Fibroblast of lung (primary cell): ENCODE data around the gene LTBP2. TPM values are rescaled to one million over a fixed set of nuclear protein-coding genes. Genes with fewer than 3 reads are reported as not detected.

Experiments used
- DNase-seq, 2 donors: peaks; one replicate each; pipeline versions ENCODE4 v3.0.0 to v3.0.0-alpha.2; 2010; ENCODE audit warnings: low read depth in 2 of 2
- H2AFZ ChIP-seq: 2 replicates; pipeline ENCODE4 v1.5.1; 2012; ENCODE audit warnings: low read length, control low read depth, inconsistent platforms
- H3K27ac ChIP-seq: 2 replicates; pipeline ENCODE4 v1.5.1; 2011; ENCODE audit warnings: low read length, control low read depth; ENCODE audit not compliant: insufficient read depth
- H3K27me3 ChIP-seq: 2 replicates; pipeline ENCODE4 v1.5.1; 2011; ENCODE audit warnings: mild to moderate bottlenecking, low read length; ENCODE audit not compliant: control insufficient read depth, insufficient read depth
- H3K36me3 ChIP-seq: 2 replicates; pipeline ENCODE4 v1.5.1; 2011; ENCODE audit warnings: low read length; ENCODE audit not compliant: control insufficient read depth, insufficient read depth
- H3K4me1 ChIP-seq: 2 replicates; pipeline ENCODE4 v1.5.1; 2011; ENCODE audit warnings: low read length; ENCODE audit not compliant: control insufficient read depth, insufficient read depth; ENCODE audit errors: extremely low read depth
- H3K4me2 ChIP-seq: 2 replicates; pipeline ENCODE4 v1.5.1; 2011; ENCODE audit warnings: low read length, control low read depth; ENCODE audit not compliant: insufficient read depth; ENCODE audit errors: extremely low read depth
- H3K4me3 ChIP-seq, 4 experiments: fragments of 200-600 bp in 1 of 4; sonication (generic) in 1 of 4; replicated peaks in 1 of 4; 2 replicates each; pipeline ENCODE4 v1.5.1; 2011 to 2016; ENCODE audit warnings: low read length in 4 of 4, low read depth in 3 of 4, mild to moderate bottlenecking in 3 of 4, control low read depth in 2 of 4, inconsistent platforms in 1 of 4, mixed read lengths in 1 of 4; ENCODE audit not compliant: insufficient read depth in 1 of 4; ENCODE audit errors: control extremely low read depth in 1 of 4
- H3K79me2 ChIP-seq: 2 replicates; pipeline ENCODE4 v1.5.1; 2012; ENCODE audit warnings: mild to moderate bottlenecking, low read length, inconsistent platforms; ENCODE audit not compliant: control insufficient read depth, insufficient read depth
- H3K9ac ChIP-seq: 2 replicates; pipeline ENCODE4 v1.5.1; 2011; ENCODE audit warnings: mild to moderate bottlenecking, low read length, control low read depth; ENCODE audit not compliant: insufficient read depth
- H3K9me3 ChIP-seq: 2 replicates; pipeline ENCODE4 v1.5.1; 2012; ENCODE audit warnings: low read depth, low read length; ENCODE audit not compliant: control insufficient read depth, insufficient read depth
- H4K20me1 ChIP-seq: 2 replicates; pipeline ENCODE4 v1.5.1; 2011; ENCODE audit warnings: low read length; ENCODE audit not compliant: control insufficient read depth, insufficient read depth; ENCODE audit errors: extremely low read depth
- EZH2 ChIP-seq: IDR thresholded peaks from 2 replicates; pipeline ENCODE4 v1.5.1; 2012; ENCODE audit warnings: low read length, control low read depth, mild to moderate bottlenecking; ENCODE audit errors: missing control alignments
- polyA plus RNA-seq, 2 donors: library from polyadenylated mRNA; depleted of rRNA in 1 of 2; stranded (reverse) in 1 of 2; unstranded in 1 of 2; fragments of >200 nt; gene quantifications; 2 replicates each; pipeline ENCODE4 v1.2.1, GENCODE V29; 2011 to 2012; ENCODE audit warnings: missing spikeins in 1 of 2
- total RNA-seq: library from RNA; depleted of rRNA; stranded (reverse); fragments of >200 nt; gene quantifications from 2 replicates; pipeline ENCODE4 v1.2.1, GENCODE V29; 2014
- TF ChIP-seq, protein P1 (sequence below), 2 donors: IDR thresholded peaks in 1 of 2; conservative IDR thresholded peaks in 1 of 2; 1 replicate in 1 of 2; 2 replicates in 1 of 2; pipeline ENCODE4 v1.5.1; 2011 to 2012; ENCODE audit warnings: low read length in 2 of 2, control low read depth in 1 of 2, inconsistent platforms in 1 of 2, low read depth in 1 of 2, mild to moderate bottlenecking in 1 of 2

Gene LTBP2
- total and polyA plus RNA-seq, 2 donors (not counting 1 experiment from before 2014, with no cell fraction given): 108 to 514 TPM

DNA sequence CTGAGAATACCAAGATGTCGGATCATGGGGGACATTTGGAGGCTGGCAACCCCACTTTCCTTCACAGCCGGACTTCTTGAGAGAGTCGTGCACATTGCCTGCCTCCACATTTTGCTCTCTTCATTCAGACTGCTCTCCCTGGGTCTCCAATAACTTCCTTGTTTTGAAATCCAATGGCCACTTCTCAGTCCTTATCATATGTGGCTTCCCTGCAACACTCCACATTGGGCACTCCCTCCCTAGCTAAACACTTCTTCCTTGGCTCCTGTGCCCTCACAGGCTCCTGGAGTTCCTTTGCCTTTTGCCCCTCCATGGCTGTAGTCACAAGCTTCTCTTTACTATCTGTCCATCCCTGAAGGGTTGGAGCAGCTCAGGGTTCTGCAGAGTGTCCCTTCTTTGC lies 149.0 kb downstream of the LTBP2 start:
- H3K4me2 ChIP-seq: no peak overlapping the region
- H3K79me2 ChIP-seq: no peaks in the 10 kb centered on the region
- no peak overlapping the region for H3K4me3 ChIP-seq
- no peak overlapping the region for H3K27ac ChIP-seq
- H3K27me3 ChIP-seq: peaks cover 9% of the 10 kb centered on the region
- H3K9me3 ChIP-seq: no peaks in the 10 kb centered on the region
- TF ChIP-seq, protein P1, sequence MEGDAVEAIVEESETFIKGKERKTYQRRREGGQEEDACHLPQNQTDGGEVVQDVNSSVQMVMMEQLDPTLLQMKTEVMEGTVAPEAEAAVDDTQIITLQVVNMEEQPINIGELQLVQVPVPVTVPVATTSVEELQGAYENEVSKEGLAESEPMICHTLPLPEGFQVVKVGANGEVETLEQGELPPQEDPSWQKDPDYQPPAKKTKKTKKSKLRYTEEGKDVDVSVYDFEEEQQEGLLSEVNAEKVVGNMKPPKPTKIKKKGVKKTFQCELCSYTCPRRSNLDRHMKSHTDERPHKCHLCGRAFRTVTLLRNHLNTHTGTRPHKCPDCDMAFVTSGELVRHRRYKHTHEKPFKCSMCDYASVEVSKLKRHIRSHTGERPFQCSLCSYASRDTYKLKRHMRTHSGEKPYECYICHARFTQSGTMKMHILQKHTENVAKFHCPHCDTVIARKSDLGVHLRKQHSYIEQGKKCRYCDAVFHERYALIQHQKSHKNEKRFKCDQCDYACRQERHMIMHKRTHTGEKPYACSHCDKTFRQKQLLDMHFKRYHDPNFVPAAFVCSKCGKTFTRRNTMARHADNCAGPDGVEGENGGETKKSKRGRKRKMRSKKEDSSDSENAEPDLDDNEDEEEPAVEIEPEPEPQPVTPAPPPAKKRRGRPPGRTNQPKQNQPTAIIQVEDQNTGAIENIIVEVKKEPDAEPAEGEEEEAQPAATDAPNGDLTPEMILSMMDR (conservative IDR thresholded peaks at IDR 0.05 in 1 of 2, IDR thresholded peaks at IDR 0.05 in 1 of 2; ENCODE audit: low read depth in 1 of 2, low read length in 2 of 2): no peak
- no peak for TF ChIP-seq EZH2
- H3K9ac ChIP-seq: no peak overlapping the region
- H3K4me1 ChIP-seq: no peaks in the 10 kb centered on the region
- DNase-seq: no peak
- H4K20me1 ChIP-seq: no peaks in the 10 kb centered on the region
- H2AFZ ChIP-seq: no peak overlapping the region
- H3K36me3 ChIP-seq: no peaks in the 10 kb centered on the region

DNA sequence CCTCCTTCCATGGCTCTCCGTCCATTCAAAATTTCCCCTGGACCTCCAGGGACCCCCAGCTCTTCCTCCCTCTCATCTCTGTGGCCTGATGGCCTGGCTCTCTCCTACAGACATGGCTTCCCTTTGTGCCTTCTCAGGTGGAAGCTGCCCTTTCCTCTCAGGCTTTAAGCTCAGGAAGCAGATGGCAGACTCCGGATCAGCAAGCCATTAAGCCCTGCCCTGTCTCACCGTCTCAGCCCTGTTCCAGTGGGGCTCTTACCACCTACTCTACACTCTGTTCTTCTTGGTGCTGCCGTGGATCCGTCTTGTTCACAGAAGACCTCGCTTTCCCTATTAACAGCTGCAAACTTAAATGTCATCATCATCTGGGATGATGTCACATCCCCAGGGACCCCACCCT lies 152.1 kb downstream of the LTBP2 start:
- peaks cover 11% of the 10 kb centered on the region for H3K27me3 ChIP-seq
- no peak overlapping the region for H3K9ac ChIP-seq
- no peak overlapping the region for H3K27ac ChIP-seq
- DNase-seq: no peak
- no peaks in the 10 kb centered on the region for H3K79me2 ChIP-seq
- H3K4me2 ChIP-seq: no peak overlapping the region
- no peak overlapping the region for H3K4me3 ChIP-seq
- H4K20me1 ChIP-seq: no peaks in the 10 kb centered on the region
- H3K36me3 ChIP-seq: no peaks in the 10 kb centered on the region
- H2AFZ ChIP-seq: no peak overlapping the region
- no peaks in the 10 kb centered on the region for H3K4me1 ChIP-seq
- no peaks in the 10 kb centered on the region for H3K9me3 ChIP-seq
- no peak for TF ChIP-seq EZH2
- TF ChIP-seq, protein P1 (conservative IDR thresholded peaks at IDR 0.05 in 1 of 2, IDR thresholded peaks at IDR 0.05 in 1 of 2; ENCODE audit: low read depth in 1 of 2, low read length in 2 of 2): no peak

DNA sequence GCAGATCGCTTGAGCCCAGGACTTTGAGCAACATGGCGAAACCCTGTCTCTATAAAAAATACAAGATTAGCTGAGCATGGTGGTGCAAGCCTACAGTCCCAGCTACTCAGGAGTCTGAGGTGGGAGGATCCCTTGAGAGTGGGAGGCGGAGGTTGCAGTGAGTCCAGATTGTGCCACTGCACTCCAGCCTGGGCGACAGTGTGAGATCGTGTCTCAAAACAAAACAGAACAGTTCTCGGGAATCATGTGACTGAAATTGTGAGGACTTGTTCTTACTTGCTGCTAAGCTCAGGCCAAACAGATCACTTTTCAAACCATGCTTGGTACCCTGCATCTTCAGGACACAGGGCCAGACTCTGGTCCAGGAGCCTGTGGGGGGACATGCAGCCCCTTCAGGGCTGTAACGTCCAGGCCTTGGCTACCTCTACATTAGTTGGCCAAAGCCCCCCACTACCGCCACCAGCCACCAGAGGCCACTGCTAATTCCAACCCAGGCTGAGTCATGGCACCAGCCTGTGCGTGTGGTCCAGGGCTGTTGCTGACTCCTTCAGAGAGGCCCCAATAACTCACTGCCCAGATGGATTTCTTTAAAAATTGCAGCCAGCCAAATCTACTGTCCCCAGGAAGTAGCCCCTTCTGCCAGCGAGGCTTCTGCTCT lies 152.6 kb downstream of the LTBP2 start:
- no peak overlapping the region for H3K4me3 ChIP-seq
- no peaks in the 10 kb centered on the region for H3K36me3 ChIP-seq
- peaks cover 12% of the 10 kb centered on the region for H3K27me3 ChIP-seq
- H2AFZ ChIP-seq: no peak overlapping the region
- H4K20me1 ChIP-seq: no peaks in the 10 kb centered on the region
- H3K27ac ChIP-seq: no peak overlapping the region
- no peak overlapping the region for H3K4me2 ChIP-seq
- no peaks in the 10 kb centered on the region for H3K9me3 ChIP-seq
- DNase-seq: peak; percentile 51 to 55
- H3K9ac ChIP-seq: no peak overlapping the region
- TF ChIP-seq, protein P1 (conservative IDR thresholded peaks at IDR 0.05 in 1 of 2, IDR thresholded peaks at IDR 0.05 in 1 of 2; ENCODE audit: low read depth in 1 of 2, low read length in 2 of 2): peak; percentile 55 to 76
- TF ChIP-seq EZH2: no peak
- H3K4me1 ChIP-seq: no peaks in the 10 kb centered on the region
- no peaks in the 10 kb centered on the region for H3K79me2 ChIP-seq
